OCI-LY7 (cell line): ENCODE measurements around the gene ACAT2. TPM values are rescaled to one million over a fixed set of nuclear protein-coding genes. Genes with fewer than 3 reads are reported as not detected.

Experiments used
- BruUV-seq: library from RNA; stranded (reverse); fragments of 400-500 nt; replicated peaks from 2 replicates; lab custom pipeline; 2021; lab: Mats Ljungman, UMichigan
- CTCF ChIA-PET: fragments of 300-600 bp; sonication (Branson Sonifier 250); formaldehyde crosslinking; loops from one replicate; lab custom pipeline; 2022; ENCODE audit warnings: antibody characterized with exemption; ENCODE audit not compliant: unreplicated experiment; lab: Charles Lee
- POLR2A ChIA-PET: fragments of 300-600 bp; sonication (Branson Sonifier 250); formaldehyde crosslinking; loops from one replicate; lab custom pipeline; 2022; ENCODE audit warnings: antibody characterized with exemption; lab: Charles Lee
- DNase-seq: peaks from one replicate; pipeline ENCODE4 v3.0.0-alpha.2; 2015; ENCODE audit warnings: low spot score
- H2AFZ ChIP-seq: fragments of 200-600 bp; sonication (generic), shearing (Covaris generic); 2 replicates; pipeline ENCODE4 v1.6.1; 2014; ENCODE audit warnings: mild to moderate bottlenecking, antibody characterized with exemption, low read length, moderate library complexity
- H3K27ac ChIP-seq: fragments of 200-600 bp; sonication (generic); 2 replicates; pipeline ENCODE4 v1.5.1; 2014; ENCODE audit warnings: mixed run types, low read depth, mild to moderate bottlenecking, moderate library complexity, low read length, inconsistent platforms; ENCODE audit not compliant: poor library complexity, severe bottlenecking
- H3K36me3 ChIP-seq: fragments of 200-600 bp; sonication (generic); 2 replicates; pipeline ENCODE4 v1.6.1; 2014; ENCODE audit warnings: mild to moderate bottlenecking, antibody characterized with exemption, low read length, moderate library complexity, mixed read lengths; ENCODE audit not compliant: insufficient read depth
- H3K4me1 ChIP-seq: fragments of 200-600 bp; sonication (generic); 2 replicates; pipeline ENCODE4 v1.5.1; 2014; ENCODE audit warnings: mild to moderate bottlenecking, low read length; ENCODE audit not compliant: insufficient read depth, poor library complexity, severe bottlenecking
- H3K4me2 ChIP-seq: fragments of 200-600 bp; sonication (generic); 2 replicates; pipeline ENCODE4 v1.6.1; 2014; ENCODE audit warnings: mild to moderate bottlenecking, low read length
- H3K4me3 ChIP-seq: fragments of 200-600 bp; sonication (generic); 2 replicates; pipeline ENCODE4 v1.5.1; 2014; ENCODE audit warnings: mild to moderate bottlenecking, low read depth, low read length; ENCODE audit not compliant: poor library complexity, severe bottlenecking
- H3K79me2 ChIP-seq: fragments of 200-600 bp; sonication (generic); 2 replicates; pipeline ENCODE4 v1.6.1; 2016; ENCODE audit warnings: low read depth, mild to moderate bottlenecking, low read length, moderate library complexity, mixed read lengths; ENCODE audit not compliant: insufficient read depth
- H3K9me2 ChIP-seq: fragments of 200-600 bp; sonication (generic); 2 replicates; pipeline ENCODE4 v1.6.1; 2016; ENCODE audit warnings: mild to moderate bottlenecking, low read length, mixed read lengths; ENCODE audit not compliant: insufficient read depth
- H3K9me3 ChIP-seq: fragments of 200-600 bp; sonication (generic); 2 replicates; pipeline ENCODE4 v1.6.1; 2014; ENCODE audit warnings: mild to moderate bottlenecking, mixed run types, low read length, mixed read lengths
- H4K20me1 ChIP-seq: fragments of 200-600 bp; sonication (generic); 2 replicates; pipeline ENCODE4 v1.6.1; 2014; ENCODE audit warnings: mild to moderate bottlenecking, antibody characterized with exemption, low read length, moderate library complexity, mixed read lengths; ENCODE audit not compliant: insufficient read depth
- CTCF ChIP-seq: fragments of 200-600 bp; sonication (generic); conservative IDR thresholded peaks from 2 replicates; pipeline ENCODE4 v1.5.1; 2014; ENCODE audit warnings: mild to moderate bottlenecking, antibody characterized with exemption, low read length, moderate library complexity, mixed read lengths
- EZH2phosphoT487 ChIP-seq: fragments of 200-600 bp; sonication (generic); IDR thresholded peaks from 2 replicates; pipeline ENCODE4 v1.6.1; 2018; ENCODE audit warnings: low read depth, borderline replicate concordance, mild to moderate bottlenecking, mixed run types, antibody characterized with exemption, low read length, moderate library complexity, mixed read lengths
- intact Hi-C: fragments of 100-400 bp; cut with micrococcal nuclease; formaldehyde crosslinking; loops from one replicate; pipeline ENCODE4 v1.10.0; 2022; ENCODE audit not compliant: unreplicated experiment
- total RNA-seq, 2 experiments: library from RNA; depleted of rRNA in 1 of 2; stranded (reverse); fragments of >200 nt in 1 of 2; shearing (Covaris generic) in 1 of 2; gene quantifications; 2 replicates each; pipeline ENCODE4 v1.2.3, GENCODE V29; 2014 to 2022

The ACAT2 gene
- total RNA-seq, 2 experiments from 2014 or later, result 42.4 to 110 TPM

- DNase-seq, result no peak
- CTCF ChIA-PET, result no interaction called here
- Histone ChIP-seq H3K79me2 (no peaks in the 10 kb centered on the region), H2AFZ (no peak overlapping the region), H3K4me1 (no peaks in the 10 kb centered on the region), H4K20me1 (no peaks in the 10 kb centered on the region; the same call in 1 of the 2 replicates), H3K9me3 (no peaks in the 10 kb centered on the region), H3K27ac (no peak overlapping the region), H3K36me3 (peaks cover 97% of the 10 kb centered on the region), H3K4me2 (no peak overlapping the region), H3K9me2 (no peaks in the 10 kb centered on the region), H3K4me3 (no peak overlapping the region)
- intact Hi-C loops, result no loop called here
- BruUV-seq, result no TSS peak
- TF ChIP-seq EZH2phosphoT487 (no peak), CTCF (no peak)
- POLR2A ChIA-PET, result interaction anchor here (0.9 to 1.3 kb wide), 4 partner anchors 10 to 75 kb away, joined by 3 to 4 read pairs (median 4); no protein-coding TSS in a partner anchor
These were observed 10.4 kb downstream of the ACAT2 start for GRCh38 chr6:159772196-159772595.

- Histone ChIP-seq H3K79me2 (peaks cover 18% of the 10 kb centered on the region; the same call in 1 of the 2 replicates), H3K4me1 (no peaks in the 10 kb centered on the region), H2AFZ (no peak overlapping the region), H3K36me3 (peaks cover 100% of the 10 kb centered on the region), H4K20me1 (peaks cover 24% of the 10 kb centered on the region), H3K27ac (no peak overlapping the region), H3K9me3 (no peaks in the 10 kb centered on the region), H3K4me2 (no peak overlapping the region), H3K4me3 (no peak overlapping the region), H3K9me2 (no peaks in the 10 kb centered on the region)
- no peak for DNase-seq
- BruUV-seq, result no TSS peak
- intact Hi-C loops, result no loop called here
- TF ChIP-seq EZH2phosphoT487 (no peak), CTCF (no peak)
- POLR2A ChIA-PET, result interaction anchor here (0.5 to 1.3 kb wide), 5 partner anchors 13 to 48 kb away, joined by 3 to 4 read pairs (median 3); partner anchors contain the start of genes ACAT2 and MRPL18
- CTCF ChIA-PET, result no interaction called here
These were observed 15.5 kb downstream of the ACAT2 start for GRCh38 chr6:159777240-159777904.

DNA sequence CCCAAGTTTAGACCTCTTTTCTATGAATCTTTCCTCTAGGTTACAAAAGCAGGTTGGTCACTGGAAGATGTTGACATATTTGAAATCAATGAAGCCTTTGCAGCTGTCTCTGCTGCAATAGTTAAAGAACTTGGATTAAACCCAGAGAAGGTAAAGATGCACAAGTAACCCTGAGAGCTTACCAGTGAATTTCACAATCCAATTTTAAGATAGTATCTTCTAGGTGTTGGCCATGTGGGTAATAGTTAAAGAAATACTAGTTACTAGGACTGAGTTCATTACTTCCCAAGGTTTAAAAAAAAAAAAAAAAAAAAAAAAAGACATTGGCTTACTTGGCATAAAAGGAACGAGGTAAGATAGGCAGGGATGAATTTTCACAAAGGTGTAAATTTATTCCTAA, 16.3 kb downstream of the ACAT2 start:
- Histone ChIP-seq H3K27ac (no peak overlapping the region), H3K9me2 (no peaks in the 10 kb centered on the region), H3K36me3 (peaks cover 100% of the 10 kb centered on the region), H4K20me1 (peaks cover 31% of the 10 kb centered on the region), H3K4me3 (no peak overlapping the region), H2AFZ (no peak overlapping the region), H3K4me2 (no peak overlapping the region), H3K79me2 (peaks cover 25% of the 10 kb centered on the region; the same call in 1 of the 2 replicates), H3K9me3 (no peaks in the 10 kb centered on the region), H3K4me1 (no peaks in the 10 kb centered on the region)
- intact Hi-C loops, result no loop called here
- CTCF ChIA-PET, result no interaction called here
- POLR2A ChIA-PET, result interaction anchor here (1.3 kb wide), 1 partner anchor 12 kb away, joined by 4 read pairs; the partner anchor contains the start of gene MRPL18
- no TSS peak for BruUV-seq
- TF ChIP-seq EZH2phosphoT487, result no peak
- no peak for TF ChIP-seq CTCF
- no peak for DNase-seq
